OCI-LY3 (cell line): ENCODE results near the gene CYP2A7.
"Not testable (repeated sequence)": the region's sequence is repeated elsewhere in the genome, so short reads cannot be mapped to it uniquely, and the experiment has no call there.

Experiments used
- EZH2phosphoT487 ChIP-seq: fragments of 200-600 bp; shearing (Covaris generic); IDR thresholded peaks from 2 replicates; pipeline ENCODE4 v1.6.1; 2018; ENCODE audit warnings: antibody characterized with exemption, mixed run types, low read depth
- TF ChIP-seq, protein P1 (sequence below): fragments of 200-600, 300-600 bp; sonication (generic); IDR thresholded peaks from 2 replicates; pipeline ENCODE4 v1.5.1; 2014; ENCODE audit warnings: antibody characterized with exemption, low read length, low read depth

- TF ChIP-seq, protein P1, sequence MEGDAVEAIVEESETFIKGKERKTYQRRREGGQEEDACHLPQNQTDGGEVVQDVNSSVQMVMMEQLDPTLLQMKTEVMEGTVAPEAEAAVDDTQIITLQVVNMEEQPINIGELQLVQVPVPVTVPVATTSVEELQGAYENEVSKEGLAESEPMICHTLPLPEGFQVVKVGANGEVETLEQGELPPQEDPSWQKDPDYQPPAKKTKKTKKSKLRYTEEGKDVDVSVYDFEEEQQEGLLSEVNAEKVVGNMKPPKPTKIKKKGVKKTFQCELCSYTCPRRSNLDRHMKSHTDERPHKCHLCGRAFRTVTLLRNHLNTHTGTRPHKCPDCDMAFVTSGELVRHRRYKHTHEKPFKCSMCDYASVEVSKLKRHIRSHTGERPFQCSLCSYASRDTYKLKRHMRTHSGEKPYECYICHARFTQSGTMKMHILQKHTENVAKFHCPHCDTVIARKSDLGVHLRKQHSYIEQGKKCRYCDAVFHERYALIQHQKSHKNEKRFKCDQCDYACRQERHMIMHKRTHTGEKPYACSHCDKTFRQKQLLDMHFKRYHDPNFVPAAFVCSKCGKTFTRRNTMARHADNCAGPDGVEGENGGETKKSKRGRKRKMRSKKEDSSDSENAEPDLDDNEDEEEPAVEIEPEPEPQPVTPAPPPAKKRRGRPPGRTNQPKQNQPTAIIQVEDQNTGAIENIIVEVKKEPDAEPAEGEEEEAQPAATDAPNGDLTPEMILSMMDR: not testable (repeated sequence)
- TF ChIP-seq EZH2phosphoT487: not testable (repeated sequence)
These were observed 15.1 kb upstream of the CYP2A7 start for GRCh38 chr19:40896843-40897789.
